HG02938 (cell line): ENCODE data around the gene GALNT5.
"Not testable (repeated sequence)": the region's sequence is repeated elsewhere in the genome, so short reads cannot be mapped to it uniquely, and the experiment has no call there.

Experiments
- ATAC-seq: cut with Tn5 transposase; IDR thresholded peaks from one replicate; pipeline ENCODE4 v1.9.1; 2021; ENCODE audit warnings: mild to moderate bottlenecking, moderate library complexity; ENCODE audit not compliant: unreplicated experiment

The GALNT5 gene

GRCh38 chr2:157257312-157258252, at the start of gene GALNT5:
Gene GALNT5, plus strand, starts transcription at chr2:157257705. Its CDS starts 378 bp downstream, at chr2:157258083.
- no peak for ATAC-seq

GRCh38 chr2:157216286-157216965, 41.1 kb upstream of the GALNT5 start:
- ATAC-seq: no peak

- ATAC-seq: no peak
Observed at GRCh38 chr2:157217409-157217808, 40.1 kb upstream of the GALNT5 start.

GRCh38 chr2:157218911-157219310, 38.6 kb upstream of the GALNT5 start:
- no peak for ATAC-seq

GRCh38 chr2:157220502-157220901, 37.0 kb upstream of the GALNT5 start:
- ATAC-seq: no peak

- no peak for ATAC-seq
Observed at GRCh38 chr2:157221394-157221988, 36.0 kb upstream of the GALNT5 start.

GRCh38 chr2:157223624-157224205, 33.8 kb upstream of the GALNT5 start:
- ATAC-seq: no peak

- ATAC-seq: not testable (repeated sequence)
Observed at GRCh38 chr2:157224448-157224847, 33.1 kb upstream of the GALNT5 start.

GRCh38 chr2:157227592-157227991, 29.9 kb upstream of the GALNT5 start:
- no peak for ATAC-seq

- ATAC-seq: no peak
Observed at GRCh38 chr2:157228946-157229345, 28.6 kb upstream of the GALNT5 start.

- no peak for ATAC-seq
Observed at GRCh38 chr2:157229572-157229971, 27.9 kb upstream of the GALNT5 start.

GRCh38 chr2:157231476-157231875, 26.0 kb upstream of the GALNT5 start:
- no peak for ATAC-seq

- no peak for ATAC-seq
Observed at GRCh38 chr2:157233506-157233905, 24.0 kb upstream of the GALNT5 start.

GRCh38 chr2:157236404-157236803, 21.1 kb upstream of the GALNT5 start:
- ATAC-seq: no peak

GRCh38 chr2:157238296-157238695, 19.2 kb upstream of the GALNT5 start:
- no peak for ATAC-seq

- no peak for ATAC-seq
Observed at GRCh38 chr2:157244691-157245090, 12.8 kb upstream of the GALNT5 start.

GRCh38 chr2:157245144-157245840, 12.2 kb upstream of the GALNT5 start:
- no peak for ATAC-seq

GRCh38 chr2:157245846-157246764, 11.4 kb upstream of the GALNT5 start:
- ATAC-seq: peak; percentile 99

- ATAC-seq: no peak
Observed at GRCh38 chr2:157246765-157247407, 10.6 kb upstream of the GALNT5 start.
